ENCODE results near the gene TACC2.

Gene TACC2

DNA sequence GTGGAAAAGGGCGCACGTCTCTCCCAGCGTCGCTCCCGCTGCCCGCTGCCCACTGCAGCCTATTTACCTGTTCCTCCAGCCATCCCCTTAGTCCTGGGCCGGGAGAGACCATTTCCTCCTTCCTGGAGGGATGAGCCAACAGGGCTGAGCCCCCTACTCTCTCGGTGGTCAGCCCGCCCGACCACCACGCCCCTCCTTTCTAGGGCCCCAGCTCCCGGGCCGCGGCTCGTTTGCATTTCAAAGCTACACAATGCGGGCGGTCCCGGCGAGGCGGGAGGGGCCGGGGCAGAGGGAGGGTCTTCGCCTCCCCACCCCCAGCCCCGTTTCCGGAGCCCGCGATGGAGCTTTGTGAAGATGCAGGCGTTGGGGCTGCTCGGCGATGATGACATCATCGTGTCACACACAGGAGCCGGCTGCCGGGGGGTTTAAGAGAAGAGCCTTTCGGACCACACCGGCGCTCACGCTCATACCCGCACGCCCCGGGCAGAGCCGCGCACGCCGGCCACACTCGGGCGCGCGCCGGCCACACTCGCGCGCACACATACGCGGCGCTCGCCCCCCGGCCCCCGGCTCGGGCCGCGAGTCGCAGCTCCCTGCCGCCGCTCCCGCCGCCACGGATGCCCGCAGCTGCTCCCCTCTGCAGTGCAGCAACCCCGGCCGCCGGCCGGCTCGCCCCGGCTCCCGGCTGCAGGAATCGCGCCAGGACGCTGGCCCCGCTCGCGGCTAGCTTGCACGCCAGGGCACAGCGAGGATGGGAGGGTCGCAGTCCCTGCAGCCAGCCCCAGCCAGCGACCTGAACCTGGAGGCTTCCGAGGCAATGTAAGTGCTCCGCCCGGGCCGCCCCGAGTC lies 174.4 kb downstream of the TACC2 start:
- peak in 19 of 56 donors; percentile 13 to 60 (median 36) for DNase-seq

- DNase-seq = peak in 47 of 56 donors; percentile 20 to 74 (median 48)
Observed at GRCh38 chr10:122164023-122164601, 175.1 kb downstream of the TACC2 start.

DNA sequence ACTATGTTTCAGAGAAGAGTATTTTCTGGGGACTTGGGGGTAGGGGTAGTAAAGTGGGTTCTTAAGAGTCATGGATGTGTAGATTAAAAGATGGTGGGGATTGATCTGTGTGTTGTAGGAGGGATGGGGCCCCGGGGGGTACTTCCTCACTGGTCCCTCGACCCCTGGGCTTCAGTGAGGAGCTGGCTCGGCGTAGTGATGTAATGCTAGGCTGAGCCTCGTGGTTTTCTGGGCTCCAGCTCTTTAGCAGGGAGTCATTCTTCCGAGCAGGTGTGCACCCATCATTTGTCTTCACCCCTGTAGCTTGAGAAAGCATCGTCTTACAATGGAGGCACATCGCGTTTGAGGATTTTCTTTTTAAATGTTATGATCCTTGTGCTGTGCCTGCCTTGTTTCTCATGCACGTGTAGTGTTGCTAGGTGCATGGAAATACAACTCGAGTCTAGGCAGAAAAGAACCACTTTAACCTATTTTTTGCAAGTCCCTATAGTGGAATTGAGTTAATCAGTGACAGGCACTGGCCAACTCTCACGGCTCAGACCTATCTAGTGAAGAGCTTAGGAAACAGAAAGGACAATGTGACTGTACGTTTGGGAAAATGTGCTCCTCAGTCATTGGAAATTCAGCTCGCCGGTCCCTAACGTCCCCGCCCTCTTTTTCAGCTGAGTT lies 176.0 kb downstream of the TACC2 start:
- peak in 2 of 56 donors; percentile 46 to 49 for DNase-seq

GRCh38 chr10:122165484-122166276 lies 176.7 kb downstream of the TACC2 start:
- no peak for DNase-seq

DNA sequence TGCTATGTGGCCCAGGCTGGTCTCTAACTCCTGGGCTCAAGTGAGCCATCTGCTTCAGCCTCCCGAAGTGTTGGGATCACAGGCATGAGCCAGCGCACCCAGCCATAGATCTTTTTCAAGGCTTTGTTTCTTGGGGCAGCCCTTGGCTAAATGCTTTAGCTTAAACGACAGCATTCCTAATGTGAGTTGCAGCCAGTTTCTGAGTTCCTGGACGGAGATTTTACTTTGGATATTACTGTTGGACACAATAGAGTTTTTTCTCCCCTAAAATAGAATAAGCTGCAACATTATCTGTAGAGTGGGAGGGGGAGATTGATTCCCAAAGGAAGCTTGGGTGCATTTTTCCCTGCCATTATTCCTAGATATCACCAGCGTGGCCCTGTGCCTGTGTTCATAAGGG lies 179.1 kb downstream of the TACC2 start:
- DNase-seq = no peak

DNA sequence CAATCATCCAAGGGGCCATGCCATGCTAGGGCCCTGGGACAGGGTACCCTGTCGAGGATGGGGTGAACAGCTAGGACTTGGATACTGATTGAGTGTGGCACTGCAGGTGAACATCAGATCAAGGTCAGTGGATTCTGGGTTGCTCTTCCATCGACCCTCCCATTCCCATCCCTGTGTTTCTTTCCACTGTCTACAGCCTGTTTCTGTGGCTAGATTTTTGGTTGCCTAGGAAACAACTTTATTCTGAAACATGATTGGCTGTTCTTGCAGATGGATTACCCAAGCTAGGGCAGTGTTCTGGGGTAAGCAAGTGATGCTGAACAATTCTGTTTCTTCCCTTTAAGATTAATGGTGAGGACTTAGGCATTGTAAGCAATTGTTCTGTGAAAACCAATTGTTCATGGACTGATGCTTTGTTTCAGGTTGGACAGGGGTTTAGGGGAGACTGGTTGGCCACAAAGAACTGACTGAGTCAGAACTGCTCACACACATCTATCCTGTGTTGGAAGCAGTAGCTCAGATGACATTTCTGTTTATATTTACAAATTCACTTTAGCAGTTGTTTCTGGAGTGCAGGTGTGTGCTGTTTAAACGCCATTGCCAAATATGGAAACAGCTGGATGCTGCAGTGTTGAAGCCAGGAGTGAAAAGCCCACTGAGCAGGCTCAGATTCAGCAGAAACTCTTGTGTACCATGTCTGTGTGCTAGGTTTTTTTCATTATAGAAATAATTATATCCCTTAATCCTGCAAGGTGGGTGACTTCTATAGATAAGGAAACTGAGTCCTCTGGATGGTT lies 179.8 kb downstream of the TACC2 start:
- DNase-seq = no peak

DNA sequence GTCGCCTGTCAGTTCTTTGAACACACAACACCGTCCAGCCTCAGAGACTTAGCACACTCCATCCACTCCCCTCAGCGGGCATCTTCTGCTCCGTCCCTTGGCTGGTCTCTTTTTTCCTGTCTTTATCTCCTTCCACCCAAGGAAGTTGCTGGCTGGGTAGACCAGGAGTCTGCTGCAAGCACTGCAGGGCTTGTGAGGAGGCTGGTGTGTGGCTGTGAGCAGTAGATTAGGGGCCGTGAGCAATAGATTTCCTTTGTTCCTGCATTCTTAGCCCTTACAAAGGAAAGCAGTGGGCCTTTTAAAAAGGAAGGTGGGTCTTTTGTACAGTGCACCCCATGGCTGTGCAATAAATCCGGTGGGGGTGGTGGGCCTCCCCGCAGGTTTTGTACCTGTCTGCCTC lies 181.8 kb downstream of the TACC2 start:
- DNase-seq = no peak

GRCh38 chr10:122171302-122172075 lies 182.5 kb downstream of the TACC2 start:
- no peak for DNase-seq

DNA sequence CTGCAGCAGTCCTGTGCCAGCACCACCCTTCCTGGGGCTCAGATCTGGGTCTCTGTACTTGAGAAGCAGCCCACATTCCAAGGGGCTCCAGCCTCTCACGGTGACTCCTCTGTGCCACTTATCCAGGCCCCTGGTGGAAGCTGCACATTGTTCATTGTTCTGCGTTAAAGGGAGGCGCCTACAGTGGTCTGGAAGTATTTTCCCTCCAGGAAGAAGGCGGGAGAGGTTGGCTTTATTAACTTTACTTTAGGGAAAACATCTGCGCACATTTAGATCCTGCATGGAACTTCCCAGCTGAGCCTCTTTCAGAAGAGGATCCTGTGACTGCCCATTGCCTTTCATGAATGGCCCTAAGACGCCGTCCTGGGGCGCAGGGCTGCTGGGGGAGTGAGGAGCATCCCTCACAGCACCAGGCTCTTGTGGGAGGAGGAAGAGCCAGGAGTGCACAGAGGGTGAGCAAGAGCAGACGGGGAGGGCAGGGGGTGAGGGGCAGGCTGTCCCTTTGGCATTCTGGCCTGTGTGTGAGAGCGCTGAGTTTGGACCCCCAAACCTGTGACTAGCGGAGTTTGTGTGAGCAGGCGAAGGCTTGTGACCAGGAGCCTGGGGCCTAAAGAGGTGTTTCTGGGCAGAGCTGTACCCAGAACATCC lies 183.5 kb downstream of the TACC2 start:
- no peak for DNase-seq

DNA sequence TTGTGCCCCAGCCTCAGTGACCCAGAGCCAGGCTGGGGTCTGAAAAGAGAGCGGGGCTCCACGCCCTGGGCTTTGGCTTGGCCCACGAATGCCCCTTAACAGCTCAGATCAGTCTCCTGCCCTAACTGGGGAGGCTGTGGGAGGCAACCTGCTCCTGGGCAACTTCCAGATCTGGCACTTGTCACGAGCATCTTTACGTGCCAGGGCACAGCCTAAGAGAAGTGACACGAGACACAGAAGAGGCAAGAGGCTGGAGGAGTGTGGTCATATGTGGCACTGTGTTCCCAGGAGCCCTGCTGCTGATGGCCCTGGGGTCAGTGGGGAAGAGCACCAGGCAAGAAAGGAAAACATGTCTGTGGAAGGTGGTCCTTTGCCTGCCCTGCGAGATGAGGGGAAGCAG lies 184.4 kb downstream of the TACC2 start:
- DNase-seq = no peak

DNA sequence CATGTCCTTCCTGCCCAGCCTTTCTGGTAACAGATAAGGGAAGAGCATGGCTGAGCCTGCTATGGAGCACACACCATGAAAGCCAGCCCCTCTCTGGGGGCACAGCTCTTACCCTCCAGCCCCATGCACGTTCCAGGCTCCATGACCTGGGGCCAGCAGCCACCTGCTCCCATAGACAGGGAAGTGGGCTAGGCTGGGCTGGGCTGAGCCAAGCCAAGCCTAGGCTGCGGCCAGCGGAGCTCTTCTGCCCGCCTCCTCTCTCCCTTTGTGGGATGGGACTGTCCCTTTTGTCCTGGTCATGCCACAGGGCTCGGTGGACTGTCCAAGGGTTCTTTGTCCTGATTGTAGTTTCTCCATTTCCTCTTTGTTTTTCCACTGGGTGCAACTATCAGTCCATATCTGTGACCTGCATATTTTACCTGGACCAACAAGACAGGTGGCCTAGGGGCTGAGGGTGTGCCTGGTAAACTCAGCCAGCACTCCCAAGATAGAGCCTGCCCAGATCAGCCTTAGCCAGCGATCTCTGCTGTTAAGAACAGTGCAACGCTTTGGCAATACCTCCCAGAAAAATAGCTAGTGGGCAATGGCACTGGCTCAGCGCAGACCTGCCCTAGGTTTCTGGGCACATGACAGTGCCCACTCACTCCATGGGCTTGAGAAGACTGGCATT lies 184.9 kb downstream of the TACC2 start:
- DNase-seq = no peak

DNA sequence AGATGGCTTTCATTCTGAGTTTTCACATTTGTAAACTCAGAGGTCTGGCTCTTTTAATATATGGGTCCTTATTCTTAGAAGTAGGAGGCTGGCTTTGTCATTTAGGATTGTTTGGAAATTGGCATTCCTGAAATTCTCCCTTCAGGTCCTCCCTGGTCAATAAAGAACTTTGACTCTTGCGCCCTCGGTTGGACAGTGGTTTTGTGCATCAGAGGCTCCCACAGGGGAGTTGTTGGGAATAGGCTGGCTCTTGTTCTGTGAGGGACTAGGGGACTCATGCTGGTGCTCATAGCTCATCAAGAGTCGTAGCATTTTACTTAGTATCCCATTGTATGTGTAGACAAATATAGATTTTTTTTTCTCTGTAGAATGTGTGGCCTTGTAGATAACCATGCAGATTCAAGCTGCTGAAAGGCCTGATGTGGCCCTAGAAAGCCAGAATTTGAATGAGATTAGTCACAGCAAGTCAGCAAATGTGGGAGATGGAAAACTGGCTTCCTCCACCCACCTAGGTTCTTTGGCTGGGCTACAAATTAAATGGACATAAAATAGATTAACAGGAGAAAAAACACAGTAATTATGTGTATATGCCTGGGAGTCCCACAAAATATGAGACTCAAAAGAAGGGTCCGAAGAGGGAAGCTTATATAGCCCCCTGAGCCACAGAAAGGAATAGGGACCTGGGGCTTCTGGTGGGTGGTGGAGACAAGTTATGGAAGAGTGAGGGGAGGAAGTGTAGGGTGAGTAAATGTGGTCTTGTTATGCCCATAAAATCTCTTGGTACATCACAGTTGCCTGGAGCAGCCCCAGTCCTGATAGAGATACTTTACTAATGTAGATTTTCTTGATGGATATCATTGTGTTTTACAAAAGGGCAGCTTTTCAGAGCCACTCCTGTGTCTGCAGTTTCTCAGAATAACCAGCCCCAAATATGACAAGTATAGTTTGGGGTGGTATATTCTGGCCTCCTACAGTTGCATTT lies 187.6 kb downstream of the TACC2 start:
- DNase-seq = no peak

DNA sequence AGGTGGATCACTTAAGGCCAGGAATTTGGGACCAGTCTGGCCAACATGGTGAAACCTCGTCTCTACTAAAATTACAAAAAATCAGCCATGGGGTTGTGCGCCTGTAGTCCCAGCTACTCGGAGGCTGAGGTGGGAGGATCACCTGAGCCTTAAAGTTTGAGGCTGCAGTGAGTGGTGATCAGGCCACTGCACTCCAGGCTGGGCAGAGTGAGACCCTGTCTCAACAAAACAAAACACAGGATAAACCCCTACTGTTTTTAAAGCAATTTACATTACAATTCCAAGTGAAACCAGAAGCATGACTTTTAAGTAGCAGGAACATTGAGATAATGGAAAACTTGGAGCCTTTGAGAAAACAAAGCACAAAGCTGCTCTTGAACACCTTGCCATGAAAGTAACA lies 189.7 kb downstream of the TACC2 start:
- DNase-seq = no peak

- peak in 3 of 56 donors; percentile 16 to 30 (median 19) for DNase-seq
Observed at GRCh38 chr10:122181041-122181732, 192.2 kb downstream of the TACC2 start.

DNA sequence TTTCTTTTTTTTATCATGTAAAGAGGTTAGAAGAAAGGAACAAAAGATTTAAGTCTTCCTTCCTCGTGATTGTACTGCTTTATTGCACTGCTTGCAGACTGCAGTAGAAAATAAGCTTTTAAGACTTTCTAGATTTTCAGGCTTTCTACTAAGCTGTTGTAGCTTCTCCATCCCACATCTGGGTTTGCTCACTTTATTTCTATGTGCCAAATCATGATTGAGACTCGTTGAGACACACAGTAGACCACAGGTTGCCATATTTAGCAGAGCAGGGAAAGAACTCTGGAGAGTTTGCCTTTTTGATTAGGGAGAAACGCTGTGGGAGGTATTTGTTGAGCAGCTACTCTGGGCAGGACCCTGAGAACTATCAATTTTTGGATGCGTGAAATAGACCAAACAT lies 192.9 kb downstream of the TACC2 start:
- DNase-seq = no peak

- no peak for DNase-seq
Observed at GRCh38 chr10:122182308-122182707, 193.3 kb downstream of the TACC2 start.

GRCh38 chr10:122184254-122184653 lies 195.3 kb downstream of the TACC2 start:
- DNase-seq = no peak
